ENCODE results near the gene RNF43. TPM values are rescaled to one million over a fixed set of nuclear protein-coding genes. Genes with fewer than 3 reads are reported as not detected.
"Not testable (repeated sequence)": the region's sequence is repeated elsewhere in the genome, so short reads cannot be mapped to it uniquely, and the experiment has no call there.

RNF43 gene
- total RNA-seq, 4 donors from 2014 or later, result 2.1 to 5.2 (median 4.3) TPM

DNA sequence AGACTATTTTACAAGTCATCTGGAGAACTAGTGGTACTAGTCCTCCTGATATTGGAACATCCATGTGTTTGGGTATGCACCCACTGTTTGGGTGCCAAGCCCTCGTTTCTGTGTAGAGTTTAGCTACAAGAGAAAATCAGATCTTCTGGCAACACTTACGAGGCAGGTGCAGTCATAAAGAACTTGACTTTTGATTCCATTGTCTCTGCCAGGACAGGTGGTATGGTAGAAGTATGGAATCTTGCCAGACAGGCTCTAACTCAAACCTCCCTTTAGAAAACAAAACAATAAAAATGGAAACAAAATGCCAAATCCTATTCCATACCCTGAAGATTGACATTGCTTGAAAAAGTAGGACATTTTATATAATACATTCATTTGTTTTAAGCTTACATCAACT, 16.0 kb downstream of the RNF43 start:
- no peaks in the 10 kb centered on the region for H3K4me1 ChIP-seq
- 60 to 63% methylated on average over 2 of the region's 2 CpGs for WGBS, 2 donors
- no peaks in the 10 kb centered on the region for H3K27me3 ChIP-seq
- no peak overlapping the region for H3K4me3 ChIP-seq (replicated peaks in 1 of 3)
- H3K9me3 ChIP-seq, result no peaks in the 10 kb centered on the region
- intact Hi-C loops (cut with DNase I), result no loop called here
- no peak for TF ChIP-seq POLR2A (IDR thresholded peaks at IDR 0.05)
- TF ChIP-seq, protein P1, sequence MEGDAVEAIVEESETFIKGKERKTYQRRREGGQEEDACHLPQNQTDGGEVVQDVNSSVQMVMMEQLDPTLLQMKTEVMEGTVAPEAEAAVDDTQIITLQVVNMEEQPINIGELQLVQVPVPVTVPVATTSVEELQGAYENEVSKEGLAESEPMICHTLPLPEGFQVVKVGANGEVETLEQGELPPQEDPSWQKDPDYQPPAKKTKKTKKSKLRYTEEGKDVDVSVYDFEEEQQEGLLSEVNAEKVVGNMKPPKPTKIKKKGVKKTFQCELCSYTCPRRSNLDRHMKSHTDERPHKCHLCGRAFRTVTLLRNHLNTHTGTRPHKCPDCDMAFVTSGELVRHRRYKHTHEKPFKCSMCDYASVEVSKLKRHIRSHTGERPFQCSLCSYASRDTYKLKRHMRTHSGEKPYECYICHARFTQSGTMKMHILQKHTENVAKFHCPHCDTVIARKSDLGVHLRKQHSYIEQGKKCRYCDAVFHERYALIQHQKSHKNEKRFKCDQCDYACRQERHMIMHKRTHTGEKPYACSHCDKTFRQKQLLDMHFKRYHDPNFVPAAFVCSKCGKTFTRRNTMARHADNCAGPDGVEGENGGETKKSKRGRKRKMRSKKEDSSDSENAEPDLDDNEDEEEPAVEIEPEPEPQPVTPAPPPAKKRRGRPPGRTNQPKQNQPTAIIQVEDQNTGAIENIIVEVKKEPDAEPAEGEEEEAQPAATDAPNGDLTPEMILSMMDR (IDR thresholded peaks at IDR 0.05), result no peak
- H3K36me3 ChIP-seq, result no peaks in the 10 kb centered on the region
- H3K27ac ChIP-seq, result no peak overlapping the region
- no peak for DNase-seq

DNA sequence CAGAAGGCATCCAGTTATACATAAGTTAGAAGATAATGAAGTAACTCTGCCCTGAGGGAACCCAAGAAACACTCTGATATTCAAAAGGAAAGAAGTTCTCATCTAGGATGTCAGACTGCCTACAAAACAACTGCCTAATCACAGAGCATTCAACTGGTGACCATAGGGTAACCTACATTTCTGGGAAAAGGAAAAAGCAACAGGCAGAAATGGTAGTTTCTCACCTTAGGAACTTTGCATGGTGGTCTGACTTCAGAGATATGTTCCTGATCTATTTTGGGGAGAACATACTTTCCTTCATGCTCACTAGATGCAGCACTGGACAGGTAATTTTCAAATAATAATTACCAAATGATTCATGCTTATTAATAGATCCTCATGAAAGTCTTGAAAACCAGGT, 16.5 kb downstream of the RNF43 start:
- DNase-seq, result no peak
- H3K27ac ChIP-seq, result no peak overlapping the region
- no peak overlapping the region for H3K4me3 ChIP-seq (replicated peaks in 1 of 3)
- TF ChIP-seq POLR2A (IDR thresholded peaks at IDR 0.05), result no peak
- TF ChIP-seq, protein P1 (IDR thresholded peaks at IDR 0.05), result no peak
- intact Hi-C loops (cut with DNase I), result no loop called here
- H3K36me3 ChIP-seq, result no peaks in the 10 kb centered on the region
- H3K27me3 ChIP-seq, result no peaks in the 10 kb centered on the region
- H3K4me1 ChIP-seq, result no peaks in the 10 kb centered on the region
- no peaks in the 10 kb centered on the region for H3K9me3 ChIP-seq

DNA sequence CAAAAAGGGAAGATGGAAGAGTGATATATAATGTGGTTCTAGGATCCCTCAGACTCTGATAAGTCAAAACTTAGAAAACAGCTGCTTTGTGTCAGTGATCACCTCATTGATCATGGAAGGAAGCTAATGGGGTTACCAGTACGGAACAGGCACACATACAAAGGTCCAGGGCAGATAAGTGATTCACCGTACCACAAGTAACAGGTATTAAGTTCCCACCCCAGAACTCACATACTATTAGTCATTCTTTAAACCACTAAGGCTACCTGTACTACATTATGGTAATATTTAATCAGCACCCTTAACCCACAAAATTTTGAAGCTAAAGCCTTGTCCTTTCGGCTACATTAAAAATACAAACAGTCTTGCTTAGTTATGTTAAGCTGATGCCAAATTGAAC, 17.4 kb downstream of the RNF43 start:
- Histone ChIP-seq H3K4me3 (replicated peaks in 1 of 3) (no peak overlapping the region), H3K27me3 (no peaks in the 10 kb centered on the region), H3K9me3 (no peaks in the 10 kb centered on the region), H3K36me3 (no peaks in the 10 kb centered on the region), H3K4me1 (no peaks in the 10 kb centered on the region), H3K27ac (no peak overlapping the region)
- WGBS, 2 donors, result 87 to 90% methylated on average over 3 of the region's 3 CpGs
- no peak for DNase-seq
- intact Hi-C loops (cut with DNase I), result no loop called here
- no peak for TF ChIP-seq POLR2A (IDR thresholded peaks at IDR 0.05)
- TF ChIP-seq, protein P1 (IDR thresholded peaks at IDR 0.05), result no peak

DNA sequence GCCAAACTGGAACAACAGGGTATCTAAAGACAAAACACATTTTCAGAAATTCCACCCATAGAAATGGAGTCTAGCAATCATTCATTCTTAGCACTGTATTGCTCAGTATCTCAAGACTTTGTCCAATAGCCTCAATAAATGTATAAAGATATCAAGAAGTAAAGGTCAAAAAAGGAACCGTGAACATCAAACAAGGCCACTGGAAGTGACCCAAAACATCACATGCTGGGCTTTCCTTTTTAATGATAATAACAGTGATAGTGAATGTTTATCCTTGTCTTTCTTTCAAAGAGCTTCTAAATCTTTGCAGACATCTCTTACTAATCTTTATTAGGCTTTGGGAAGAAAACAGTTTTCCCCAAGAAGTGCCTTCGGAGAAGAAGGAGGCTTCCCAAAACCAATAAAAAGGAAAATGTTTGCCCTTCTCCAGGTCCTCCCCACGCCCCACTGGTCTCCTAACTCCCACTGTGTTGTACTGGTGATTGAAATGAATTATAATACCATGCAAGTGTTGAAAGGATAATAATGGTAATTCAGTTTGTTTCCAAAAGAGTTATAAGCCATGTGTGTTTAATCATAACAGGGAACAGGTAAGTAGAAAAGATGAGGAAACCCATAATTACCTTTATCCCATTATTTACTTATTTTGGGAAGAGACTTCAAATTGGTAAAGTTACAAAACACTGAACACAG, 18.6 kb downstream of the RNF43 start:
- no peaks in the 10 kb centered on the region for H3K9me3 ChIP-seq
- no peak overlapping the region for H3K27ac ChIP-seq
- H3K36me3 ChIP-seq, result no peaks in the 10 kb centered on the region
- WGBS, 2 donors, result 64% methylated on average over 3 of the region's 3 CpGs
- no peak overlapping the region for H3K4me3 ChIP-seq (replicated peaks in 1 of 3)
- TF ChIP-seq, protein P1 (IDR thresholded peaks at IDR 0.05), result no peak
- no peak for TF ChIP-seq POLR2A (IDR thresholded peaks at IDR 0.05)
- H3K27me3 ChIP-seq, result no peaks in the 10 kb centered on the region
- no peak for DNase-seq
- intact Hi-C loops (cut with DNase I), result no loop called here
- H3K4me1 ChIP-seq, result no peaks in the 10 kb centered on the region

DNA sequence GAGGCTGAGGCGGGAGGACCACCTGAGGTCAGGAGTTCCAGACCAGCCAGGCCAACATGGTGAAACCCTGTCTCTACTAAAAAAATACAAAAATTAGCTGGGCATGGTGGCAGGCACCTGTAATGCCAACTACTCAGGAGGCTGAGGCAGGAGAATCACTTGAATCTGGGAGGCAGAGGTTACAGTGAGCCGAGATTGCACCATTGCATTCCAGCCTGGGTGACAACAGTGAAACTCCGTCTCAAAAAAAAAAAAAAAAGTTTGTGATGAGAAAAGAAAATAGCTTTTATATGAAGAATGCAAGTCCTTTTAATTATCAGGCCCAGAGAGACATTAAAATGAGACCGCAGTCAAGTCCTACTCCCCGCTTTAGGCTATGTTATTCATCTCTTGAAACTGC, 19.9 kb downstream of the RNF43 start:
- H3K27ac ChIP-seq; intact Hi-C loops (cut with DNase I); H3K4me3 ChIP-seq (replicated peaks in 1 of 3); H3K27me3 ChIP-seq; DNase-seq; H3K36me3 ChIP-seq; H3K9me3 ChIP-seq; H3K4me1 ChIP-seq: not testable (repeated sequence)
- 89 to 93% methylated on average over 5 of the region's 5 CpGs for WGBS, 2 donors
